Prostate gland (tissue), 2 donors: ENCODE data around the gene LOX. TPM values are rescaled to one million over a fixed set of nuclear protein-coding genes. Genes with fewer than 3 reads are reported as not detected.

ENCODE experiments used
- DNase-seq: peaks from one replicate; pipeline ENCODE4 v3.0.0-alpha.2; 2019; ENCODE audit warnings: low spot score
- H3K27ac ChIP-seq, 2 donors: fragments of 200-600 bp; sonication (generic); 2 replicates each; pipeline ENCODE4 v1.5.1; 2017 to 2019
- H3K27me3 ChIP-seq: fragments of 200-600 bp; sonication (generic); replicated peaks from 2 replicates; pipeline ENCODE4 v1.5.1; 2019; ENCODE audit not compliant: insufficient read depth
- H3K36me3 ChIP-seq, 2 donors: fragments of 200-600 bp; sonication (generic); 1 replicate in 1 of 2; 2 replicates in 1 of 2; pipeline versions ENCODE4 v1.5.1 to v1.8.1; 2017 to 2019
- H3K4me1 ChIP-seq: fragments of 200-600 bp; sonication (generic); replicated peaks from 2 replicates; pipeline ENCODE4 v1.5.1; 2019
- H3K4me3 ChIP-seq, 2 donors: fragments of 200-600 bp; sonication (generic); 2 replicates each; pipeline ENCODE4 v1.5.1; 2017 to 2019
- H3K9me3 ChIP-seq: fragments of 200-600 bp; sonication (generic); 2 replicates; pipeline ENCODE4 v1.5.1; 2017
- POLR2A ChIP-seq: fragments of 450-650 bp; IDR thresholded peaks from one replicate; pipeline ENCODE4 v1.6.1; 2016; ENCODE audit warnings: antibody characterized with exemption, mild to moderate bottlenecking
- POLR2AphosphoS5 ChIP-seq: sonication (generic); formaldehyde crosslinking; IDR thresholded peaks from one replicate; pipeline ENCODE4 v1.6.1; 2017; ENCODE audit warnings: antibody characterized with exemption
- WGBS: methylation state at CpG from one replicate; pipeline ENCODE4 v1.1.5; 2018; 5-methylcytosine and 5-hydroxymethylcytosine counted together
- intact Hi-C: fragments of 100-400 bp; cut with DNase I; formaldehyde crosslinking; loops from one replicate; pipeline ENCODE4 v1.14.2; 2022
- total RNA-seq, 2 donors: library from RNA; depleted of rRNA; stranded (reverse); fragments of >200 nt; gene quantifications; one replicate each; pipeline ENCODE4 v1.1.0, GENCODE V29; 2016
- TF ChIP-seq, protein P1 (sequence below), 4 experiments: fragments of 200-600 bp in 2 of 4; fragments of 450-650 bp in 2 of 4; sonication (generic) in 2 of 4; IDR thresholded peaks; 1 replicate in 3 of 4; 2 replicates in 1 of 4; pipeline ENCODE4 v1.5.1; 2016 to 2019; ENCODE audit warnings: antibody characterized with exemption in 4 of 4, mild to moderate bottlenecking in 2 of 4, moderate library complexity in 2 of 4

LOX gene
- total RNA-seq, 2 donors from 2014 or later, result 2.8 to 9.1 TPM

DNA sequence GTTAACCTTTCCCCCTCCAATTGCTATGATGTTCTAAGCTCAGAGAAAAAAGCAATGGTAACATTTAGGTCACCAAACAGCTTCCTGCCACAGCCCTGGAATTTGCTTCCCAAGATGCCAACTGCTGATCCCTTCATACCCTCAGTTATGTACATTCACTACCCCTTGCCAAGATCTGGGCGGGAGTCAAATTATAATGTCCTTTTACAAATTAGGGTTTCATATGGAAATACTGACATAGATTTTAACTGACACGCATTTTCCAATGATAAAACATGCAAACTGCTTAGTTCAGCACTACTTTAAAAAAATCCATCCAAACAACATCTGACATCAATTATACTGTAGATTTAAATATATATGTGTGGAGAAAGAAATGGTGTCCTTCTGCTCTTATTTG, 5.0 kb downstream of the LOX start:
- TF ChIP-seq, protein P1, sequence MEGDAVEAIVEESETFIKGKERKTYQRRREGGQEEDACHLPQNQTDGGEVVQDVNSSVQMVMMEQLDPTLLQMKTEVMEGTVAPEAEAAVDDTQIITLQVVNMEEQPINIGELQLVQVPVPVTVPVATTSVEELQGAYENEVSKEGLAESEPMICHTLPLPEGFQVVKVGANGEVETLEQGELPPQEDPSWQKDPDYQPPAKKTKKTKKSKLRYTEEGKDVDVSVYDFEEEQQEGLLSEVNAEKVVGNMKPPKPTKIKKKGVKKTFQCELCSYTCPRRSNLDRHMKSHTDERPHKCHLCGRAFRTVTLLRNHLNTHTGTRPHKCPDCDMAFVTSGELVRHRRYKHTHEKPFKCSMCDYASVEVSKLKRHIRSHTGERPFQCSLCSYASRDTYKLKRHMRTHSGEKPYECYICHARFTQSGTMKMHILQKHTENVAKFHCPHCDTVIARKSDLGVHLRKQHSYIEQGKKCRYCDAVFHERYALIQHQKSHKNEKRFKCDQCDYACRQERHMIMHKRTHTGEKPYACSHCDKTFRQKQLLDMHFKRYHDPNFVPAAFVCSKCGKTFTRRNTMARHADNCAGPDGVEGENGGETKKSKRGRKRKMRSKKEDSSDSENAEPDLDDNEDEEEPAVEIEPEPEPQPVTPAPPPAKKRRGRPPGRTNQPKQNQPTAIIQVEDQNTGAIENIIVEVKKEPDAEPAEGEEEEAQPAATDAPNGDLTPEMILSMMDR (IDR thresholded peaks at IDR 0.05), result no peak
- TF ChIP-seq POLR2AphosphoS5 (no peak), POLR2A (no peak)
- no peak overlapping the region for H3K27ac ChIP-seq
- WGBS, result 88% methylated on average over 2 of the region's 2 CpGs
- H3K27me3 ChIP-seq, result no peaks in the 10 kb centered on the region
- H3K4me1 ChIP-seq, result no peaks in the 10 kb centered on the region
- no peak for DNase-seq
- intact Hi-C loops, result no loop called here
- H3K36me3 ChIP-seq, result no peaks in the 10 kb centered on the region
- no peak overlapping the region for H3K4me3 ChIP-seq
- H3K9me3 ChIP-seq, result no peaks in the 10 kb centered on the region

DNA sequence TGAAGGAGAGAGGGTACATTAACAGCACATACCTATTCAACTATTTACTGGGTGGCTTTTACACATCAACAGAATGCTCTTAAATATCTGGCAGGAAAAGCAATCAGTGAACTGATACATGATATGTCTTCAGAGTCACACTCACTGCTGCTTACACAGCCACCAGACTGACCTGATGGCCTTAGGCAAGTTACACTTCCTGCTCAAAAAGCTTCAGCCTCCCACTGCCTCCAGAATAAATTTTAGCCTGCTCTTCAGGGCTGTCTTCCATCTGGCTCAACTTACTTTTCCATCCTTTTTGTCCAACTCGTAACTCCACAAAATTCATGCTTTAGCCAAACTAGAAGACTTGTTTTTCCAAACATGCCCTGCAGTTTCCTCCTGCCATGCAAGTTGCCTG, 10.7 kb downstream of the LOX start:
- Histone ChIP-seq H3K27me3 (no peaks in the 10 kb centered on the region), H3K4me1 (no peaks in the 10 kb centered on the region), H3K36me3 (no peaks in the 10 kb centered on the region), H3K27ac (no peak overlapping the region), H3K9me3 (no peaks in the 10 kb centered on the region), H3K4me3 (no peak overlapping the region)
- DNase-seq, result no peak
- 52% methylated on average over 1 of the region's 1 CpG for WGBS
- intact Hi-C loops, result no loop called here
- TF ChIP-seq POLR2AphosphoS5 (no peak), POLR2A (no peak)
- TF ChIP-seq, protein P1 (IDR thresholded peaks at IDR 0.05), result no peak

DNA sequence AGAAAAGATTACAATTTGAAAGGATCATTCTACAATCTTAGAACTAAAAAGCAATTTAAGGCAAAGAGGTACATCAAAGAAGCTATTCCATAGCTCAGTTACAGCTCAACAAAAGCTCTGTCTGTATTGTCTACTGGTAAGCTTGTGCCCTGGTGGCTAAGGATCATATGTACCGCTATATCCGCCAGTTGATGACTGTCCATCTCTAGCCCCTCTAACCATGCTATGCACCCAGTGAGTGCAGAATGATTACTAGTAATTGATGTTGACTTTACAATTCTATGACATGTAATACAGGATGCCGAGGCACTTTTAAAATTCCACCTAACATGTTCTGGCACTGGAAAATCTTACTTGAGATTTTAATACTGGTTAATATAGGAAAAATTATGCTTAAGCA, 13.1 kb downstream of the LOX start:
- Histone ChIP-seq H3K36me3 (no peaks in the 10 kb centered on the region), H3K4me3 (no peak overlapping the region), H3K27me3 (no peaks in the 10 kb centered on the region), H3K9me3 (no peaks in the 10 kb centered on the region), H3K4me1 (no peaks in the 10 kb centered on the region), H3K27ac (no peak overlapping the region)
- DNase-seq, result no peak
- TF ChIP-seq, protein P1 (IDR thresholded peaks at IDR 0.05), result no peak
- TF ChIP-seq POLR2AphosphoS5 (no peak), POLR2A (no peak)
- intact Hi-C loops, result no loop called here
- WGBS, result 88% methylated on average over 3 of the region's 3 CpGs

DNA sequence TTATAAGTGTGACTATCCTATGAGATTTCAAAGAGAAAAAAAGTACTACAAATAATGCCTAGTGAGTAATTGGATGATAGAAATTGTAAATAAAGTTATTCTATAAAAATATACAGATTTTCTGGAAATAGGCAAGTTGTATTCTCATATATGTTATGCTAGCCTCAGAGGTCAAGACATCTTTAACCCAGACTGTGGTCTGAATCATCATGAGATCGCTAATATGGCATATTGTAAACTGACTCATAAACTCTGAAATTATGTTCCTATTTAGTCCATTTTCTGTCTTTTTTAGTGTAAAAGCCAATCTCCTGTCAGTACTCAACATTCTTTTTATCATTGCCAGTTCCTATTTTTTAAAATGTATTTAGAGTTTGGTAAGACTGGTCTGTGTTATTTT, 14.2 kb downstream of the LOX start:
- intact Hi-C loops, result no loop called here
- WGBS, result 88% methylated on average over 1 of the region's 1 CpG
- TF ChIP-seq POLR2A (no peak), POLR2AphosphoS5 (no peak)
- TF ChIP-seq, protein P1 (IDR thresholded peaks at IDR 0.05), result no peak

DNA sequence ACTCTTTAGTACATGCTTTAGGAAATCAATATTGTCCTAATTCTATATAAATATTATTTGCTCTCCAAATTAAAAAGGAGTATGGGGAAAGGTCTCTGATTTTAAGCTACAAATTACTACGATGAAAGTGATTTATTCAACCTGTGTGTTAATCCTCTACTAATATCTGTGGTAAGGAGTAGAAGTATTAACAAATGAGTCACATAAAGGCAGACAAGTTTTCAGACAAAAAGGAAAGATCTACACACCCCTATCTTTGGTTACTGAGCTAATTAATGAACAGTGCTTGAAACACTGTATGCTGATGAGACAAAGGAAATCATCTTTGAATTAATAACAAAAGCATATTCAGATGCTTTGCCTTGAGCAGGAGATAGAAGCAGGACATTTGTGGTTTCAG, 15.9 kb downstream of the LOX start:
- no peaks in the 10 kb centered on the region for H3K9me3 ChIP-seq
- WGBS, result 59% methylated on average over 1 of the region's 1 CpG
- TF ChIP-seq POLR2A, result no peak
- TF ChIP-seq, protein P1 (IDR thresholded peaks at IDR 0.05), result no peak
- TF ChIP-seq POLR2AphosphoS5, result no peak

More for the DNA sequence above, 14.2 kb downstream of the LOX start:
- Histone ChIP-seq H3K9me3 (no peaks in the 10 kb centered on the region), H3K27ac (no peak overlapping the region), H3K4me1 (no peaks in the 10 kb centered on the region), H3K4me3 (no peak overlapping the region), H3K27me3 (no peaks in the 10 kb centered on the region), H3K36me3 (no peaks in the 10 kb centered on the region)
- DNase-seq, result no peak

More for the DNA sequence above, 15.9 kb downstream of the LOX start:
- Histone ChIP-seq H3K4me3 (no peak overlapping the region), H3K4me1 (no peaks in the 10 kb centered on the region), H3K27me3 (no peaks in the 10 kb centered on the region), H3K36me3 (no peaks in the 10 kb centered on the region), H3K27ac (no peak overlapping the region)
- intact Hi-C loops, result no loop called here
- no peak for DNase-seq
